ENCODE results near the gene GNAI2.

GNAI2 gene

DNA sequence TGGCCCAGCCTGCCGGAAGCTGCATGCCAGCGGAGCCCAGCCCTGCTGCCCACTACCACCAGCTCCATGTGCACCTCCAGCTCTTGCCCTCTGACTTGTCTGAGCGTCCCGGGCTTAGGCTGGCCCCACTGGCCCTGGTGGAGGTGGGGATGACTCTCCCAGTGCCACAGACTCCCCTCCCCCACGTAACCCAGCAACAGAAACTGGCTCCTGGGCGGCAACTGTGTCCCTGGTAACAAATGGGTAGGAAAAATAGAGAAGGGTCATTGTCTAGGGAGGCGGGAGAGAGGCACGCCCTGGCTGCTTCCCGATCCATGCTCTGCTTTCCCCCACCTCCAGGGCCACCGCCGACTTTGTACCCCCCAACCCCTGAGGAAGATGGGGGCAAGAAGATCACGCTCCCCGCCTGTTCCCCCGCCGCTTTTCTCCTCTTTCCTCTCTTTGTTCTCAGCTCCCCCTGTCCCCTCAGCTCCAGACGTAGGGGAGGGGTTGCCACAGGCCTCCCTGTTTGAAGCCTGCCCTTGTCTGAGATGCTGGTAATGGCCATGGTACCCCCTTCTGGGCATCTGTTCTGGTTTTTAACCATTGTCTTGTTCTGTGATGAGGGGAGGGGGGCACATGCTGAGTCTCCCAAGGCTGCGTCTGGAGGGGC, 22.2 kb downstream of the GNAI2 start:
- TF ChIP-seq, protein P1, sequence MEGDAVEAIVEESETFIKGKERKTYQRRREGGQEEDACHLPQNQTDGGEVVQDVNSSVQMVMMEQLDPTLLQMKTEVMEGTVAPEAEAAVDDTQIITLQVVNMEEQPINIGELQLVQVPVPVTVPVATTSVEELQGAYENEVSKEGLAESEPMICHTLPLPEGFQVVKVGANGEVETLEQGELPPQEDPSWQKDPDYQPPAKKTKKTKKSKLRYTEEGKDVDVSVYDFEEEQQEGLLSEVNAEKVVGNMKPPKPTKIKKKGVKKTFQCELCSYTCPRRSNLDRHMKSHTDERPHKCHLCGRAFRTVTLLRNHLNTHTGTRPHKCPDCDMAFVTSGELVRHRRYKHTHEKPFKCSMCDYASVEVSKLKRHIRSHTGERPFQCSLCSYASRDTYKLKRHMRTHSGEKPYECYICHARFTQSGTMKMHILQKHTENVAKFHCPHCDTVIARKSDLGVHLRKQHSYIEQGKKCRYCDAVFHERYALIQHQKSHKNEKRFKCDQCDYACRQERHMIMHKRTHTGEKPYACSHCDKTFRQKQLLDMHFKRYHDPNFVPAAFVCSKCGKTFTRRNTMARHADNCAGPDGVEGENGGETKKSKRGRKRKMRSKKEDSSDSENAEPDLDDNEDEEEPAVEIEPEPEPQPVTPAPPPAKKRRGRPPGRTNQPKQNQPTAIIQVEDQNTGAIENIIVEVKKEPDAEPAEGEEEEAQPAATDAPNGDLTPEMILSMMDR (IDR thresholded peaks at IDR 0.05), result no peak
- H3K4me1 ChIP-seq (ENCODE audit: control insufficient read depth in 1 of 2, insufficient read depth in 1 of 2, low read depth in 1 of 2, low read length in 1 of 2), result peaks cover 41 to 44% of the 10 kb centered on the region in 2 experiments
- H3K27me3 ChIP-seq, result no peaks in the 10 kb centered on the region
- peak overlapping the region; percentile 100 for H3K27ac ChIP-seq
- H3K4me3 ChIP-seq (ENCODE audit: low read depth in 1 of 2, low read length in 1 of 2), result no peak overlapping the region
- H3K9me3 ChIP-seq, result peaks cover 10% of the 10 kb centered on the region
- peaks cover 87% of the 10 kb centered on the region for H3K36me3 ChIP-seq

DNA sequence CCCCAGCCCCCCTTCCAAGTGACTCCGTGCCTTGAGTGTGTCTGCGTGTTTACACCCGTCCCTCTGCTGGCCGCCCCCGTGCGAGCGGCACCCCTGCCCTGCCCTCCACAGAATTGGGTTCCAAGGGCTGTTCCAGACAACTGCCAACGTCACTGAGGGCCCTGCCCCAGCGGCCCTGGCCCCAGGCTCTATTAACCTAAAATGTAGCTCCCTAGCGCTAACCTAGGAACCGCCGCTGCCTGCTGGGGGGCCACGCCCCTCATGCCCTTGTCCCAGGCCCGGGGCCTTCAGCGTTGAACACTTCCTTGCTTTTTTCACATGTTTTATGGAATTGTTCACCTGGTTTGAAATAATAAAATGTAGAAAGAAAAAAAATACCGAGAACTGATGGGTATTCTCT, 23.0 kb downstream of the GNAI2 start:
- peak overlapping the region; percentile 100 for H3K27ac ChIP-seq
- TF ChIP-seq, protein P1 (IDR thresholded peaks at IDR 0.05), result no peak
- H3K9me3 ChIP-seq, result peaks cover 10% of the 10 kb centered on the region
- H3K27me3 ChIP-seq, result no peaks in the 10 kb centered on the region
- peaks cover 78% of the 10 kb centered on the region for H3K36me3 ChIP-seq
- peaks cover 33 to 36% of the 10 kb centered on the region in 2 experiments for H3K4me1 ChIP-seq (ENCODE audit: control insufficient read depth in 1 of 2, insufficient read depth in 1 of 2, low read depth in 1 of 2, low read length in 1 of 2)
- H3K4me3 ChIP-seq (ENCODE audit: low read depth in 1 of 2, low read length in 1 of 2), result no peak overlapping the region

DNA sequence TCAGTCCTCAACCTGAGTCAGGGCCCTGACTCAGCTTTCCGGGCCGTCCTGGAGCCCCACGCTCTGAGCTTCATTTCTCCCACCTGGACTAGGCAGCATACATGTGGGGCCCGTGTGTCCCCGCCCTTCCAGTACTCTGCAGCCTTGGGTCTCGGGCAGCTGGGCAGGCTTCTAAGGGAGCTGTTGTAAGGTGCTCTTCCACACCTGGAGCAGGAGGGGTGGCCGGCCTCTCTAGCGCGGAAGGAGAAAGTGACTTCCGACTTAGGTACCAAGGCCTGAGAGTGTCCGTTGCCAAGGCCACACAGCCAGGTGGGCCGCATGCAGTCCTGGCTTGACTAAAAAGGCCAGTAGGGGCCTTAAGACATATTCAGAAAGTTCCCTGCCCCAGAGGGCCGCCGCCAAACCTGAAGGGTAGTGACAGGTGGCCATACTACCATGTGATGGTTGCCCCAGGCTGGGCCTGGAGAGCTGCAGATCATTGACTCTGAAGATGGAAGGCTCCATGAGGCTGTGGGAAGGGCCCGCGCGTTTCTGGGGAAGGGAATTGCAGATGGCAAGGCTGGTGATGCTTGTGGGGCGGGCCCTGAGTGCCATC, 23.5 kb downstream of the GNAI2 start:
- TF ChIP-seq, protein P1 (IDR thresholded peaks at IDR 0.05), result no peak
- Histone ChIP-seq H3K9me3 (peaks cover 10% of the 10 kb centered on the region), H3K27ac (peak overlapping the region; percentile 100), H3K4me1 (ENCODE audit: control insufficient read depth in 1 of 2, insufficient read depth in 1 of 2, low read depth in 1 of 2, low read length in 1 of 2) (peaks cover 28 to 31% of the 10 kb centered on the region in 2 experiments), H3K36me3 (peaks cover 73% of the 10 kb centered on the region), H3K27me3 (peaks cover under 1% of the 10 kb centered on the region), H3K4me3 (ENCODE audit: low read depth in 1 of 2, low read length in 1 of 2) (peak overlapping the region; percentile 37 to 67)

DNA sequence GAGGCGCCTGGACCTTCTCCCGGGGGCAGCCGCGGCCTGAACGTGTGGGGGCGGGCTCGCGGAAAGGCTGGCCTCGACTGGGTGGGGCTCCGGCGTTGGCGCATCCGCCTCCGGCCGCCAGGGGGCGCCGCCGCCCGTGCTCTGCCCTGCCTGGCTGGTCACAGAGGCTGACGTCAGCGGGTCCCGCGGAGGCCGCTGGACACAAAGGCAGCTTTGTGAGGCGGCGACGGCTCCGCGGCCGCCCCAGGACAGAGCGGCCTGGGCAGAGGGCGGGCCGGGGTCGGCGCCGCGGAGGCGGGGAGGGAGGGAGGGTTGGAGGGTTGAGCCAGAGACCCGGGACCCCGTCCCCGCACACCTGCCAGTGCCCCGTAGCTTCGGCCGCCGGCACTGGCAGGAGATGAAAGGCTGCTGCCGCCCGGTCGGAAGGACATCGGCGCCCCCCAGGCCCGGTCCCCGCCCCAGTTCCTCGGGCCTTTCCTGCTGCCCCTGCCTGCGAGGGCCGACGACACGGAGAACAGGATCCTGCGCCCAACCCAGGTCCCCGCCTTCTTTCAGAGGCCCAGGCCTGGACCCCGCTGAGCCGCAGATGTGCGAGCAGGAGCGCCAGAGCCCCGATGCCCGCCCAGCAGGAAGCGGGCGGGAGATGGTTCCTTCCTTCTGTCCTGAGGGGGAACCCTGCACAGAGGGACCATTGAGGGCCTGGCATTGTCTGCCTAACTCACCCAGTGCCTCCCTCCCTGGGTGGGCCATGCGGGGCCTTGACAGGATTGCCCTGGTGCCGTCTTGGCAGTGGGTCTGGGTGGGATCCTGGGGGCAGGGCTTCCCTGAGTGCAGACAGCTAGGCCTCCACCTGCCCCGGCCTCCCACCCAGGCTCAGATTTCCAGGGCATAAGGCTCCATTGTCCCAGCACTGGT, 24.3 kb downstream of the GNAI2 start:
- TF ChIP-seq, protein P1 (IDR thresholded peaks at IDR 0.05), result peak; percentile 99
- peak overlapping the region; percentile 37 to 67 for H3K4me3 ChIP-seq (ENCODE audit: low read depth in 1 of 2, low read length in 1 of 2)
- peaks cover 65% of the 10 kb centered on the region for H3K36me3 ChIP-seq
- peak overlapping the region; percentile 100 for H3K27ac ChIP-seq
- peaks cover 10% of the 10 kb centered on the region for H3K9me3 ChIP-seq
- H3K27me3 ChIP-seq, result peaks cover 8% of the 10 kb centered on the region
- H3K4me1 ChIP-seq (ENCODE audit: control insufficient read depth in 1 of 2, insufficient read depth in 1 of 2, low read depth in 1 of 2, low read length in 1 of 2), result peaks cover 20 to 23% of the 10 kb centered on the region in 2 experiments

DNA sequence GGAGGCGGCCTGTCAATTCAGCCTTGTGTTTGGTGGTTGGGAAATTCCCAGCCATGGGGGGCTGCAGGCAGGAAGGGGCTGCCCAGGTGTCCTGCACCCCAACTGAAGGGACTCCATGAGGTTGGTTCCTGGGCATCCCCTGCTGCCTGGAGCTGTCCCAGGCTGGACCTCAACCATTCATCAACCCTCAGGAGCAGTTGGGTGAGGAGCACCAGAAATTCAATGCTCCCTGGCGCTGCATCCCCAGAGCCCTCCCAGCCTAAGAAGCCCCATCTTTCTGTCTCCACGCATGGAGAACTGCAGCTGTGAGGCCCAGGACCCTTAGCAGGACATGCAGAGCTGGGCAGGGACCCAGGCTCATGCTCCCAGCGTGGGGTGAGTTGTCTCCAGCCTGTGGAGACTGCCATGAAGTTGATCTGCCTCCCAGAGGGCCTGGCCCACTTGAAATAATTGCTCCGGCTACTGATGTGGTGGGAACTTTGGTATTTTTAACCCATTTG, 25.0 kb downstream of the GNAI2 start:
- Histone ChIP-seq H3K27me3 (peaks cover 15% of the 10 kb centered on the region), H3K36me3 (peaks cover 59% of the 10 kb centered on the region), H3K4me3 (ENCODE audit: low read depth in 1 of 2, low read length in 1 of 2) (peak overlapping the region in 1 of 2 experiments; percentile 67), H3K9me3 (peaks cover 10% of the 10 kb centered on the region), H3K4me1 (ENCODE audit: control insufficient read depth in 1 of 2, insufficient read depth in 1 of 2, low read depth in 1 of 2, low read length in 1 of 2) (peaks cover 15 to 18% of the 10 kb centered on the region in 2 experiments), H3K27ac (peak overlapping the region; percentile 100)
- TF ChIP-seq, protein P1 (IDR thresholded peaks at IDR 0.05), result no peak
